ENCODE data around the gene SYNE1.
"Not testable (repeated sequence)": the region's sequence is repeated elsewhere in the genome, so short reads cannot be mapped to it uniquely, and the experiment has no call there.

Gene SYNE1

DNA sequence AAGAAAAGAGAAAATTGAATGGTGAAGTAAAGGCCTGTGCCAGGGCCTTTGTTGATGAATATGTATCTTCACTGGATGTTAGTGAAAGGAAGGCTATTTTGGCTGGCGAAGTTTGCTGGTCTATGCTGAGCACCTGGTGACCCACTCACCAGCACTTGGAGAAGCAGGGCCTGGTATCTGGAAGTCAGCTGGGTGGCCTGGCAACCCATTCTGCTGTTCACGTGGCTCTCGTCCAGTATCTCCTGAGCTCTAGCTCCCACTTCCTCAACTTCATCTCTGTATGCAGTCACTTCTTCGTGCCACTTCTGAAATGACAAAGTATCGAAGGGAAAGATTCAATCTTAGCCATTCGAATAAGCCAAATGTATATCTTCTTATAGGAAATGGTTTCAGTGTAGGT is 283.7 kb downstream of the SYNE1 start:
- DNase-seq = no peak

DNA sequence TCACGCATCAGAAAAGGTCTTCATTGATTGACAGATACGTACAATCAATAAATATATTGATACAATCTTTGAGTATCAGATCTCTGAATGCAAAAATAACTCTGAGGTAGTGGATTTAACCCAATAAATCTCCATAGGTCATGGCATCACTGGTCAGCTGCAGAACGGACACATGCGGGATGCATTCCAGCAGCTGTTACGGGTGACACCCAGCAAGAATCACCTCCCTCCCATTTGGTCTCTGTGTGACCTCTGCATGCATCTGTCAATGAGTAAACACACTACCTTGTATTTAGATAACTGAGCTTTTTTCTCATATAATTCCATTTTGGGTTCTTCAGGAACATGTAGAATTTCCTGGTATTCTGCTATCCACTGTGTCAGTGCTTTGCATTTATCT is 285.4 kb downstream of the SYNE1 start:
- no peak for DNase-seq

DNA sequence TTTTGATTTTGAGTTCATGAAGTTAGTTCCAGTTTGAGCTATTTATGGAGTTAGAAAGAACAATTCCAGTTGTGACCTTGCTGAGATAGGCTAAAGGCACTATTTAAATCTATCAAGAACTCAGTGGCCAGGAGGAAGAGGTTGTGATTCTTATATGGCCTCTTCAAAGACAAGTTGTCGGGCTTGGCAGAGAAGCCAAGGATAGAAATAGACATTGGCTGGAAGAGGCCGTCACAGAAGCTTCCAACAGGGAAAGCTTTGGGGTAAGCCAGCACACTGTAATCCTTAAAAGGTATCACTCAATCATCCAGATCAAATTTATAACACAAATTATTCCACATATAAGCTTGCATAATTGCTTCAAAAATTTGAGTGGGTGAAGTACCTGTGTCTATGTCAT is 286.1 kb downstream of the SYNE1 start:
- DNase-seq = no peak

DNA sequence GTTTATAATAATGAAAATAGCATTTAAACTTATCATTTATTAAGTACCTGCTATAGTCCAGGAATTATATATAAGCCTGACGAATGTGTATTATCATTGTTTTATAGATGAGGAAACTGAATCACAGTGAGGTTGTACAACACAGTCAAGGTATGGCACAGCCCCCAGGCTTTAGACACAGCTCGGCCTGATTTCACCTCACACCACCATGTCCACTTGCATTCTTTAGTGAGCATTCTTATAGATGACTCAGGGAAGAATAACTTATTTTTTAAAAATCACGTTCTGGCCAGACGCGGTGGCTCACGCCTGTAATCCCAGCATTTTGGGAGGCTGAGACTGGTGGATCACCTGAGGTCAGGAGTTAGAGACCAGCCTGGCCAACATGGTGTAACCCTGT is 289.0 kb downstream of the SYNE1 start:
- no peak for DNase-seq

DNA sequence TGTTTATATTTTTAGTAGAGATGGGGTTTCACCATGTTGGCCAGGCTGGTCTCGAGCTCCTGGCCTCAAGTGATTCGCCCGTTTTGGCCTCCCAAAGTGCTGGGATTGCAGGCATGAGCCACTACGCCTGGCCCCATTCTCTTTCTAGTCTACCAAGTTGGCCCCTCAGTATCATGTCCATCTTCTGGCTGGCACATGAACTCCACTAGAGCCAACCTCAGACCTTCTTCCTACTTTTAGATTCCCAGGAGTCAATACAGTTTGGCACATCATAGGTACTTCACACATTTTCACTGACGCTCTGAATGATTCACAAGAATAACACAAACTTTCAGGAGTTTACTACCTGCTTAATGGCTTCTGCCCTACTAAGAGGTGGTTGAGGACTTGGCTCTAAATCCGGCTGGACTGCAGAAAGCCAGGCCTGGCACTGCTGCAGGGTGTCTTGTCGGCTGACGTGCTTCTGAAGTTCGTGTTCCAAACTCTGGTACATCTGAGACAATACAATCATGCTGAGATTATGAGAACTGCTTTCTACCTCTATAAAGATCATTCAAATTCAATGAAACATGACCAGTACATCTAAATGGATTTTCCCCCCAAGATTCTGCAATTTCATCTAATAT is 293.3 kb downstream of the SYNE1 start:
- DNase-seq = no peak

DNA sequence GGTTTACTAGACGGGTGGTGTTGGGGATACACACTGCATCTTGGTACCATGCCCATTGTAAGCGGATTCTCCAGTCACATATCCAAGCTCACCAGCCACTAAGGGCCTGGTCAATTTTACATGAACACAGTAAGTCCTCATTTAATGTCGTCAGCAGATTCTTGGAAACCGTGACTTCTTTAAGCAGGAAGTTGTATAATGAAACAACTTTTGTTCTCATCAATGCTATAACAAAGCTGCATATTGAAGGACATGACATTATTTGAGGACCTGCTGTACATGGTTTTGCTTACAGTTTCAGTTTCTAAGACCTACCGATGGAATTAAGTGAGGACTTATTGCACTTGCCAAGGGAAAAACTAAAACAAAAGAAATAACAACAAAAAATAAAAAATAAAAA is 295.6 kb downstream of the SYNE1 start:
- no peak for DNase-seq

DNA sequence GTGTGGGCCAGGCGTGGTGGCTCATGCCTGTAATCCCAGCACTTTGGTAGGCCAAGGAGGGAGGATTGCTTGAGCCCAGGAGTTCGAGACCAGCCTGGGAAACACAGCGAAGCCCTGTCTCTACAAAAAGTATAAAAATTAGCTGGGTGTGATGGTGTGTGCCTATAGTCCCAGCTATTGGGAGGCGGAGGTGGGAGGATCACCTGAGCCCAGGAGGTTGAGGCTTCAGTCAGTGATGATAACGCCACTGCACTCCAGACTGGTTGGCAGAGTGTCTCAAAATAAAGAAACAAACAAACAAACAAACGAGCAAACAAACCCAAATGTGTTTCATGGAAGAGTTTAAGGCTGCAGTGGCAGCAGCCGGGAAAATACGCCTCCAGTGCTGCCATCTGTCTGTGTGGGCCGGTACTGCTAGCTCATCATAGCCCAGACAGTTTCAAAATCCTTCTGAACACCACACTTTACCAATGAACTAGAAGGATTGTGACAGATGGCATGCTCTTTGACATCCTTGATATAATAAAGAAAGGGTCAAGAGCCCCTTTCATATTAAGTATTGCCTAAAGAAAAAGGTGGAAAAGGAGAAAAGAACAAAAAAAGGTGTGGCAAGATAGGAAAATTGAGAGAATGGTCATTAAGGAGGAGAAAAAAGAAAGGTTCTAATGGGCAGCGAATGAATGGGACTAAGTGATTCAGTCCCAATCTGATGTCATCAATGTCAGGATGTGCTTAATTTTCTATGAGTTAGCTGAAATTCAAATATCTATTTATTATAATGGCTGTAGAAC is 298.6 kb downstream of the SYNE1 start:
- no peak for DNase-seq

DNA sequence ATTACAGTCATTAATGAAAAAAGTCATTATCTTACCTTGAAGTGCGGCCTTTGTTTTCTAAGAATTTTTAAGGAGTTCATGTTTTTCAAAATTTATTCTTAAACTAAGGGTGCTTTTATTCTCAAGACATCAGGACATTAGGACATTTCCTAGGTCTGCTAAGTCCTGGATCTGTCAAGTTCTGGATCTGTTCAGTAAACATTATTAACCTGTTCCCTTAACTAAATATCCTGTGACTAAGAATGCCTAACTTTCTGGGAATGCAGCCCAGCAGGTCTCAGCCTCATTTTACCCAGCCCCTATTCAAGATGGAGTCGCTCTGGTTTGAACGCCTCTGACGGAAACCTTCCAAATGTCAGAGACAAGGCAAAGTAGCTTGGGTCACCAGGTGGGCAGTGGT is 302.6 kb downstream of the SYNE1 start:
- DNase-seq = no peak

DNA sequence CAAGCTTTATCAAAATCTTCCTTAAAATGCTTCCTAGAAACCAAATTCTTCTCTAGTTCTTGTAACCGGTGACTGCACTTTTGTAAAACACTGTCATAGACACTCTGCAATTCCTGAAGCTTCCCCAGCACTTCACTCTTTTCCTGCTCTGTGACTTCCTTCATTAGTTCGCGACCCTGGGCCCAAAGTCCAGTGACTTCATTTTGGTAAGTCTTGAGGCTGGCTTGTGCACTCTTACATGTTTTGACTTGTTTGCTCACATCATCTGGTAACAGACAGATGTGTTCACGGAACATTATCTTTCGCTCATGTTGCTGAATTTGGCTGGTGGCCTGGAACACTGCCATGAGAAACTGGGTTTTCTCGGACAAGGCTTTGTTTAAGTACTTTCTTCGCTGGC is 306.2 kb downstream of the SYNE1 start:
- DNase-seq = no peak

DNA sequence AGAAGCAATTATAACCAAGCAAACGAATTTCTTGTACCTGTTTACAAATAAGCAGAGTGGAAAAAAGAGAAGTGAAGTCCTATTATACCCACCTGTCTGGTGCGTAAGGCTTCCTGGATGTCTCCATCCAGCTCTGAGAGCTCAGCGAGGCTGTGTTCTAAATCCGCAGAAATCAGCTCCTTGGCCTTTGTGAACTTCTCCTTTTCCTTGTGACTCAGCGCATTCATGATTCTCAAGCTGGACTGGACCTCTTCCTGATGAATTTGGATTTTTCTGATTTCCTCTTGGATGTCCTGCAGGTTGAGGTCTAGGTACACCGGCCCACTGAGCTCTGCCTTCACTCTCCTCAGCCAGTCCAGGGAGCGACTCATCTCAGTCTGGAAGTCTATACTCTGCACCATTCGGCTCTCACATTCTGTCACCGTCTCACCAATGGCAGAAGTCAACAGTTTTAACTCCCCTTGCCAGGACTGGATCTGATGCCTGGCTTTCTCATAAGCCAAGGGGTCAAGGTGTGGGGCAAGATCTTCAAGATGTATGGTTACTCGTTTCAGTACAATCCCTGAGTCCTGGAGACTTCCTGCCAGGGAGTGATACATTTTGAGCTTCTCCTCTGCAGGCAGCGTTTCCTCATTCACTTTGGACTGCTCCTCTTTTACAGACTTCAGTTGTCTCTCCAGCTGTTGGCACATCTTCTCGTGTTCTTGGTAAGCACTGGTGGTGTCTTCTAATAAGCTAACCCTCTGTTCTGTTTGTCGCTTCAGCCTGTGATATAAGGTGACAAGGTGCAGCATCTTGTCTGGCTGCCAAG is 307.3 kb downstream of the SYNE1 start:
- no peak for DNase-seq

DNA sequence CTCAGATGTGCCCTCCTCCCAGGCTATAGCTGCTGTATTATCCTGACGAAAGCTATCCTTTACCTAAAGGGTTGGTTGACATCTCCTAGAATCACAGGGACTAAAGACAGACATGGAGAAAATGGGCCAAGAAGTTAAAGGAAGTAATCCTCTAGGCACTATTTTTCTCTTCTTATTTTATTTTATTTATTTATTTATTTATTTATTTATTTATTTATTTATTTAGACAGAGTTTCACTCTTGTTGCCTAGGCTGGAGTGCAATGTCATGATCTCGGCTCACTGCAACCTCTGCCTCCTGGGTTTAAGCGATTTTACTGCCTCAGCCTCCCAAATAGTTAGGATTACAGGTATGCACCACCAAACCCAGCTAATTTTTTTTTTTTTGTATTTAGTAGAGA is 309.0 kb downstream of the SYNE1 start:
- DNase-seq = not testable (repeated sequence)

DNA sequence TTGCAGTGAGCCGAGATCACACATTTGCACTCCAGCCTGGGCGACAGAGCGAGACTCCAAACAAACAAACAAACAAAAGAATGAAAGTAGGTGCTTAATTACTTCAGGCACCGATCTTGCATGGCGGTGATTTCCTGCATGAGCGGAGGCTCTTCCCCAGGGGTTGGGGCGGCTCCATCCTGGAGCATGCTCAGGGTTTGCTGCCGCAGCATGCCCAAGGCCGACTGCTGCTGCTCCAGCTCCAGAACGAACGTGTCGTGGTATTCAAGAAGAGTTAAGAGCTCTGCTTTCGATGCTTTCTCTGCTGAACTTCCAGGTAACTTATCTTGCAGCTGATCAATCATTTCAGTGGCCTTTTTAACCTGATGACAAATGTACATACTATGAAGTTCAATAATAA is 313.8 kb downstream of the SYNE1 start:
- DNase-seq = no peak

DNA sequence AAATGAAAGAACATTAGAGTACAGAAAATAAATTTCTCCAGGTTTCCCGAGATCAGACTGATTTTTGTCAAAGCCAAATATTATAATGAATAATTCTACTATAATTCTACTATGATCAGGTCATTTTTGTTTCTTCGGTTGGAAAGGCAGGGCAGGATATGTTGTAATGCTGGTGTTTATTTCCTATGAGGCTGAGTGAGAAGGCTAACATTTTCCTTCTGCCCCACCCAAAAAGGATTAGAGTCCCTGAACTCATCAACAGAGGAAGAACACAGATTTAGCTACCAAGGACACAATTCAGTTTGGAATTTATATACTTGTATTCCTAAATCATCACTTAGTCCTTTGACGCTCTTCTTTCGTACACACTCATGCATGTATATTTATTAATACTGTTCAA is 318.9 kb downstream of the SYNE1 start:
- DNase-seq = no peak

DNA sequence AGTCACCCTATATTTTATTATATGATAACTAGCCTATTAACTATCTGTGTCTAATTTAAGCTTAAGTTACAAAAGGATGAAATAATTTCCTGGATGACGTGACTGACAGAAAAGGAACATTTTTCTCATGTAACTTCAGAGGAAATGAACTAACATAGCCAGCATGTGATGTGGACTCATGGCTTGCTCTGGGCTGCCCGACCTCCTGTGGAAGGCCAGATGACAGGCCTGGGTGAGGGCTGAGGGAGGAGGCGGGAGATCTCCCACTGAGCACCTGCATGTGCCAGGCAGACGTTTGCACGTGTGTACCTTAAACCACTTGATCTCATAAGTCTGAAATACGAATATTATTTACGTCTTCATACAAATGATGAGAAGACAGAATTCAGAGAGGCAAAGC is 321.1 kb downstream of the SYNE1 start:
- no peak for DNase-seq

DNA sequence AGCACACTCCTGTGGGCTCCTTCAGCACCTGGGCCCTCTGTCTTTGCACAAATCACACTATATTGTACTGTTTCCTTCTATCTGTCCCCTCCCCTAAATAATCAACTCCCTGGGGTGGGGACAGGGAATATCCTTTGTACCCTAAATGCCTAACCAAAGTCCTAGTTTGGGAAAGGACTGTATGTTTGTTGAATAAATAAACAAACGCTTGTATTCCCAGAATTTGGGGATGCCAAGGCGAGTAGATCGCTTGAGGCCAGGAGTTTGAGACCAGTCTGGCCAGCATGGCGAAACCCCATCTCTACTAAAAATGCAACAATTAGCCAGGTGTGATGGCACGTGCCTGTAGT is 322.7 kb downstream of the SYNE1 start:
- no peak for DNase-seq

DNA sequence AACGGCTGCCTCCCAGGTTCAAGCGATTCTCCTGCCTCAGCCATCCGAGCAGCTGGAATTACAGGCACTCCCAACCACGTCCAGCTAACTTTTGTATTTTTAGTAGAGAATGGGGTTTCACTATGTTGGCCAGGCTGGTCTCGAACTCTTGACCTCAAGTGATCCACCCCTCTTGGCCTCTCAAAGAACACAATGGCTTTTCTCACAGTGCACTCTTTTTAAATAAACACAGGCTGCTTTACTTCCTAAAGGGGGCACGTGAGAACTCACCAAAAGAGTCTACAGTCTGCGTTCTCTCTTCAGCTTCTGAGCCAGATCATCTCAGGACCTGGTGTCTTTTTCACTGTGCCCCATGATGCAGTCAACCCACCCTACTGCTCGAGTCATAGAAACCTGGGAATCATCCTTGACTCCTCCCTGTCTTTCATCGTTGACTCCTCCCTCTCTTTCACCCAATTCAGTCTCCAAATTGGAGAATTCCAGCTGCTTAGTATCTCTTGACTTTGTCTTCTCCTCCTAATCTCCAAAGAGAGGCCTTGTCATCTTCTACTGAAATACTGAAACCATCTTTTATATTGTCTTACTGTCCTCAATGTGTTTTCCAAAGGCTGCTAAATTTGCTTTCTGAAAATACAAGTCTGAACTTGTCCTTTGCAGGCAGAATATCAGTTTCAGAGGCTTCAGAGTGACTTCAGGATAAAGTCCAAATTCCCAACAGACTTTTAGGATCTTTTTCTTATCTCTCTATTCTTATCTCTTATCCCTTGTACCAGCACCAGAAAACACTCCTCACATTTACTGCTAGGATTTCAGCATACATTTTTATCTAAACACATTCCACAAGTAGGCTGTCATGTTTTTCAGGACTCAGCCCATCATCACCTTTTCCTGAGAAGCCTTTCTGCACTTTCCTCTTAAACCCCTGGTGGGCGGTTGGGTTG is 323.4 kb downstream of the SYNE1 start:
- no peak for DNase-seq

DNA sequence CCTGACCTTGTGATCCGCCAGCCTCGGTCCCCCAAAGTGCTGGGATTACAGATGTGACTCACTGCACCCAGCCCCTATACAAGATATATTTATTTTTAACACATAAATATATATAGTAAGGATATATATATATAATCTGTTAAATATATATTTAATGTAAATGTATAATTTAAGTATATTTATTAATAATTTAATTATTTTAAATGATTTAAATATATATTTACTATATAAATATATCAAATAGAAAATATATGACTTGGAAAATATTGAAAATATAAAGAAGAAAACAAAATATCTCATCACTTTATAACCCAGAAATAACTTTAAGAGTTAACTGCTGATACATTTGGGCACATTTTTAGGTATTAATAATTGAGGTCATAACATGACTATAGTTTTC is 324.7 kb downstream of the SYNE1 start:
- no peak for DNase-seq

DNA sequence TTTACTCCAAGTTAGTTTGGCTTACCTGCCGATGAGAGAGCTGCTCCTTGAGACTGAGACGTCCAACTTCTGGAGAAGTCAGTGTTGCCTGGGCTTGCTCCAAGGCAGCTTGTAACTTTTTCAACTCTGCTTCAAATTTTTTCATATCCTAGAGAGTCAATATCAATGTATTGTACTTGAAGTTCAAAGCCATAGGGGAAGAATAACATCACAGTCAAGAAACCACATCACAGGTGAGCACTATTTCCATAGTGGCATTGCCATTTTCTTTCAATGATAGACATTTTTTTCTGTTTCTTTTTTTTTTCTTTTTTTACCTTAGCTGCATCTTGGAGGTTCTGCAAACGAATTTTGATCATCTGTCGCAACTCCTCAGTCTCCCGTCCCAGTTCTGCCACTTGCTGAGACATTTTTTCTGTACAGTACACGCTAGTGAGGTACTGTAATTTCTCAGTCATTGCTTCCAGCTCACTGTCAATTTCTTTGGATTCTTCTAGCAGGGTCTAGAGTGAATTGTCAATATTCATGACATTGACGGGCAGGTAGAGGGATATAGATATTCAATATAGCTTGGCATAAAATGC is 326.7 kb downstream of the SYNE1 start:
- DNase-seq = no peak

DNA sequence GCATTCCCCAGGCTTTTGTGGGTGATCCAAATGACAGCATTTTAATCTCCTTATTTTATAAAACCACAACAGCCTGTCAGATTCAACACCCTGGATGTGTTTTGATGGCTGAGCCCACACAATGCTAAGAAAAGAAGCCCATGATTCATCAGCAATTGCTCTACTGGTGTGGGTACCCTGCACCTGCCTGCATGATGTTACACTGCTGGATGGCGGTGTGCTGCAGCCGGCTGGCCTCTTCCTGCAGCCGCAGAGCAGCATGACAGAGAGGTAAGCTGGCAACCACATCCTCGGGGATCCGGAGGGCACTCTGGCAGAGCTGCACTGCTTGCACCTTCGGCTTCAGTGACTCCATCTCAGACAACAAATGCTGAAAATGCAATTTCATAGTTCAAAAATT is 327.5 kb downstream of the SYNE1 start:
- DNase-seq = no peak

DNA sequence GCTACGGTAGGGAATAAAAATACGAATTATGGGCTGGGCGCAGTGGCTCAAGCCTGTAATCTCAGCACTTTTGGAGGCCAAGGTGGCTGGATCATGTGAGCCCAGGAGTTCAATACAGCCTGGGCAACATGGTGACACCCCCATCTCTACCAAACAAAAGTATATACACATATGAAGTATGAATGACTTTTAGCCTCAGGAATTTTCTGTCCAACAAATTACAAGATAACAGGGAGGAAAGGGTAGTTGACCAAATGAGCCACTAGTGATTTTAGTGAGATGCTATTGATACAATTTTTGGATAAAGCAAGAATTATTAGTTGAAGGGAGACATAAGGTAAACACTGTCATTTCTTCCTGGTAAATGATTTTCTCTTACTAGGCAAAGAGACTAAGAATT is 328.2 kb downstream of the SYNE1 start:
- DNase-seq = no peak

DNA sequence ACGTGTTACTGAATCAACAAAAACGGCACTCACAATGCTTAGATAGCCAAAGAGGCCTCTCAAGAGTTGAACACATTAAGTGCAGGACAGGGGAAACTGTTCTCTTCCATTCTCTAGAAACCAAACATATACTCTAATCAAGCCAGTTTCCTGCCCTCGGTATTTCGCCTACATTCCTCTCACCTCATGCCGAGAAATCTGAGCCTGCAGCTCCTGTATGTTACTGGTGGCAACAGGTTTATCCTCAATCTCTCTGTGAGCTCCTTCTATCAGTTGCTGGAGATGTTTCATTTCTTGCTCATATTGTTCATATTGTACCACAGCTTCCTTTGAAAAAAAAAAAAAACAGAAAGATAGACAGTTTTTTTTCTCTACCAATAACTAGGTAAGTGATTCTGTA is 328.9 kb downstream of the SYNE1 start:
- no peak for DNase-seq

DNA sequence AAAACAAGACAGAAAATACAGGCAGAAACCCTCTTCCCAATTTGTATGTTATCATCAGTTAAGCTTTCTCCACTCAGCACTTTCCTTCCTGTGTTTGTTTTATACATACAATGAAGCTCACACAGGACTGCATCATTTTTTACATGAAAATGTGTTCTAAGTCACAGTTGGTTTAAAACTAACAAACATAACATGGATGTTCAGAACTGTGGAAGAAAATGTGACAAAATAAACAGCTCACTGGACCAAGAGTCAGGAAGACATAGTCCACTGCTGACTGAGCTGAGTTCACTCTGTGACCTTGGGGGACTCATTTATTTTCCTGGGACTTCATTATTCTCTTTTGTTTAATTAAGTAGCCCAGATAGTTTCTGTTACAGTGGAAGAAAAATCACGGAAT is 331.5 kb downstream of the SYNE1 start:
- no peak for DNase-seq
